Breast epithelium (tissue), 4 donors: Measurements from ENCODE around the gene ANLN. TPM values are rescaled to one million over a fixed set of nuclear protein-coding genes. Genes with fewer than 3 reads are reported as not detected.

Experiments
- DNase-seq, 2 donors: peaks; one replicate each; pipeline ENCODE4 v3.0.0-alpha.2; 2019; ENCODE audit warnings: low spot score in 2 of 2
- H3K27ac ChIP-seq, 2 donors: fragments of 200-600 bp; sonication (generic) in 1 of 2; one replicate each; pipeline ENCODE4 v1.5.1; 2016 to 2019; ENCODE audit warnings: mild to moderate bottlenecking in 1 of 2
- H3K27me3 ChIP-seq, 2 donors: fragments of 200-600 bp; sonication (generic) in 1 of 2; one replicate each; pipeline versions ENCODE4 v1.5.1 to v1.6.0; 2017 to 2019; ENCODE audit warnings: control low read depth in 1 of 2, mild to moderate bottlenecking in 1 of 2
- H3K36me3 ChIP-seq: fragments of 200-600 bp; one replicate; pipeline ENCODE4 v1.5.1; 2019
- H3K4me1 ChIP-seq, 2 donors: fragments of 200-600 bp; sonication (generic); one replicate each; pipeline ENCODE4 v1.5.1; 2016 to 2019; ENCODE audit warnings: control low read depth in 1 of 2
- H3K4me3 ChIP-seq, 3 donors: fragments of 200-600 bp; sonication (generic); 1 replicate in 2 of 3; 2 replicates in 1 of 3; pipeline ENCODE4 v1.5.1; 2016 to 2019; ENCODE audit warnings: mild to moderate bottlenecking in 3 of 3, moderate library complexity in 2 of 3
- H3K9me3 ChIP-seq, 2 donors: fragments of 200-600 bp; sonication (generic) in 1 of 2; one replicate each; pipeline ENCODE4 v1.5.1; 2016 to 2019; ENCODE audit warnings: control low read depth in 1 of 2
- CTCF ChIP-seq, 3 donors: fragments of 450-650 bp; IDR thresholded peaks; one replicate each; pipeline ENCODE4 v1.5.1; 2016 to 2017; ENCODE audit warnings: antibody characterized with exemption in 3 of 3, mild to moderate bottlenecking in 3 of 3, moderate library complexity in 3 of 3
- POLR2A ChIP-seq: fragments of 450-650 bp; IDR thresholded peaks from one replicate; pipeline ENCODE4 v1.6.1; 2016; ENCODE audit warnings: antibody characterized with exemption, mild to moderate bottlenecking, moderate library complexity
- POLR2AphosphoS5 ChIP-seq, 3 donors: sonication (generic); formaldehyde crosslinking; IDR thresholded peaks; one replicate each; pipeline ENCODE4 v1.6.1; 2017; ENCODE audit warnings: antibody characterized with exemption in 3 of 3
- intact Hi-C: fragments of 100-400 bp; cut with DNase I; formaldehyde crosslinking; loops from one replicate; pipeline ENCODE4 v1.15.1; 2023; ENCODE audit warnings: low total_unique reads
- total RNA-seq, 3 donors: library from RNA; depleted of rRNA; stranded (reverse); fragments of >200 nt; gene quantifications; one replicate each; pipeline ENCODE4 v1.1.0, GENCODE V29; 2016

Gene ANLN
- total RNA-seq, 3 donors from 2014 or later = 2.3 to 5.4 (median 5.0) TPM

- Histone ChIP-seq H3K4me3 (no peak overlapping the region), H3K27ac (no peak overlapping the region), H3K36me3 (no peaks in the 10 kb centered on the region), H3K4me1 (no peaks in the 10 kb centered on the region), H3K9me3 (no peaks in the 10 kb centered on the region), H3K27me3 (no peaks in the 10 kb centered on the region)
- intact Hi-C loops = loop anchor here (5.0 kb wide), 1 partner anchor 154 kb away; no protein-coding TSS in a partner anchor
- TF ChIP-seq CTCF (IDR thresholded peaks at IDR 0.05) = no peak
- TF ChIP-seq POLR2AphosphoS5 (IDR thresholded peaks at IDR 0.05) = no peak
- no peak for TF ChIP-seq POLR2A
- DNase-seq = no peak
Measured at GRCh38 chr7:36396150-36396549, 6.5 kb downstream of the ANLN start.

GRCh38 chr7:36400036-36400435, 10.4 kb downstream of the ANLN start:
- Histone ChIP-seq H3K9me3 (no peaks in the 10 kb centered on the region), H3K27me3 (no peaks in the 10 kb centered on the region), H3K36me3 (no peaks in the 10 kb centered on the region), H3K27ac (no peak overlapping the region), H3K4me1 (no peaks in the 10 kb centered on the region), H3K4me3 (no peak overlapping the region)
- DNase-seq = no peak
- intact Hi-C loops = no loop called here
- no peak for TF ChIP-seq POLR2A
- no peak for TF ChIP-seq CTCF (IDR thresholded peaks at IDR 0.05)
- TF ChIP-seq POLR2AphosphoS5 (IDR thresholded peaks at IDR 0.05) = no peak

GRCh38 chr7:36400606-36401005, 10.9 kb downstream of the ANLN start:
- intact Hi-C loops = no loop called here
- no peaks in the 10 kb centered on the region for H3K36me3 ChIP-seq
- H3K4me1 ChIP-seq = no peaks in the 10 kb centered on the region
- no peak overlapping the region for H3K27ac ChIP-seq
- DNase-seq = no peak
- no peaks in the 10 kb centered on the region for H3K9me3 ChIP-seq
- TF ChIP-seq POLR2A = no peak
- TF ChIP-seq CTCF (IDR thresholded peaks at IDR 0.05) = no peak
- TF ChIP-seq POLR2AphosphoS5 (IDR thresholded peaks at IDR 0.05) = no peak
- no peaks in the 10 kb centered on the region for H3K27me3 ChIP-seq
- no peak overlapping the region for H3K4me3 ChIP-seq

GRCh38 chr7:36403452-36403851, 13.8 kb downstream of the ANLN start:
- Histone ChIP-seq H3K27ac (no peak overlapping the region), H3K27me3 (no peaks in the 10 kb centered on the region), H3K4me3 (no peak overlapping the region), H3K9me3 (no peaks in the 10 kb centered on the region), H3K4me1 (no peaks in the 10 kb centered on the region), H3K36me3 (no peaks in the 10 kb centered on the region)
- intact Hi-C loops = no loop called here
- DNase-seq = no peak
- no peak for TF ChIP-seq CTCF (IDR thresholded peaks at IDR 0.05)
- TF ChIP-seq POLR2AphosphoS5 (IDR thresholded peaks at IDR 0.05) = no peak
- no peak for TF ChIP-seq POLR2A

GRCh38 chr7:36404639-36405408, 15.2 kb downstream of the ANLN start:
- no peak overlapping the region for H3K27ac ChIP-seq
- no peaks in the 10 kb centered on the region for H3K27me3 ChIP-seq
- H3K4me3 ChIP-seq = no peak overlapping the region
- TF ChIP-seq POLR2A = no peak
- no peaks in the 10 kb centered on the region for H3K36me3 ChIP-seq
- H3K9me3 ChIP-seq = no peaks in the 10 kb centered on the region
- DNase-seq = no peak
- intact Hi-C loops = no loop called here
- H3K4me1 ChIP-seq = no peaks in the 10 kb centered on the region
